ENCODE results near the gene NUDT1. TPM values are rescaled to one million over a fixed set of nuclear protein-coding genes. Genes with fewer than 3 reads are reported as not detected.

NUDT1 gene
- polyA plus RNA-seq, 2 donors, result 24.7 to 41.0 TPM

DNA sequence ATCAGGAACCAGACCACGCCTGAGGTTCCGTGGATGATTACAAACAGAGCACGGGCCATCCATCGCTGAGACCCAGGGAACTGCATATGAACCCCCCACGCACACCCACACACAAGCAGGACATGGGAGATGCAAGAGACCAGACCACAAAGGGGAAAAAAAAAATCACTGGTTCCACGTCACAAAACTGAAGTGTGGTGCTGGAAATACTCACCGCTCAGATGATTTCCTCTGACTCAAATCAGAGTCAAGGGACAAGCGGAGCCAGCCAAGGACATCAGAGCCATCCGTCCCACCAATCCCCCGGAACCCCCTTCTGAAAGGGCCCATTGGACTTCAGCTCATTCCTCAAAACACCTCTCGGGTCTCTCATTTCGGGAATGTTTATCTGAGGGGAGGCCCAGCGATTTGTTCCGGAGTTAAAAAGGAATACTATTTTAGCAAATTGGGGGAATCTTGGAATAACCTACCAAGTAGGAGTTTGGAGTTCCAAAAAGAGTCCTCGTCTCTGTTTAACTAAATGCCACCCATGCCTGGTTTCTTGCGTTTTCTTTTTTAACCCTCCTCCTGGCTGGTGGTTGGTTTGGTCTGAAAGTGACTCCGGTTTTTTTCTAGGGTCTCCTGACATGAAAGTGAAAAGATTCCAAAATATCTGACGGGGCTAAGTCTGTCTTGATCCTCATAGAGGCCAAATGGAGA is 57.3 kb downstream of the NUDT1 start:
- Histone ChIP-seq H3K4me3 (ENCODE audit: low read depth in 1 of 2, low read length in 2 of 2) (no peak overlapping the region), H3K27ac (ENCODE audit: low read depth in 2 of 2, low read length in 1 of 2) (peak overlapping the region; percentile 30 to 36), H3K36me3 (ENCODE audit: control insufficient read depth in 2 of 2, insufficient read depth in 2 of 2, low read length in 1 of 2) (no peaks in the 10 kb centered on the region), H3K4me1 (ENCODE audit: control insufficient read depth in 2 of 2, insufficient read depth in 2 of 2, low read length in 1 of 2) (no peaks in the 10 kb centered on the region), H3K9me3 (ENCODE audit: control insufficient read depth in 2 of 2, insufficient read depth in 1 of 2, low read depth in 1 of 2, low read length in 1 of 2) (no peaks in the 10 kb centered on the region), H3K27me3 (ENCODE audit: control insufficient read depth in 1 of 2, insufficient read depth in 2 of 2, low read length in 2 of 2) (no peaks in the 10 kb centered on the region)
- 73 to 77% methylated on average over 18 of the region's 18 CpGs for WGBS, 2 donors

DNA sequence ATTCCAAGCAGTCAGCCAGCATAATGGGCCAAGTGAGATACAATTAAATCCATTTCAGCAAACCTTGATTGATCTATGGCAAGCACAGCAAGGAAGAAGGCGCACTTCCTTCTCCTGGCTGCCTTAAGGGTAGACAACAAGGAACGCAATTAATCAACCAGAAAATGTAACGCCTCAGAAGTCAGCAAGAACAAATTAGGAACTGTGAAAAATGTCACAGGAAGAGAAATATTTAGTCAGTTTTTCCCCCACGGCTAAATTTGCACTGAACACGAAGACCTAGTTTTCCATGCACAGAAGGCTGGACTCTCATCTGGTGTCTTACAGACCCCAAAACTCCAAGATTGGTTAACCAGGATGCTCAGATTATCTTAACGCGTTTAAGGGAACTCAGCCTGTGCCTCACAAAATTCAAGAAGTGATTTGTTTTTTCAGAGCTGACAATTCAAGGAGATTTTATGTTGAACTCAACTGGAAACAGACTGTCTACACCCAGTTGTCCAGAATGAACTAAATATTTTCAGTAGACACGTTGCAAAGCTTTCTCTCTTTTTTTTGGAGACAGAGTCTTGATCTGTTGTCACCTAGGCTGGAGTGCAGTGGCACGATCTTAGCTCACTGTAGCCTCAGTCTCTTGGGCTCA is 58.0 kb downstream of the NUDT1 start:
- Histone ChIP-seq H3K36me3 (ENCODE audit: control insufficient read depth in 2 of 2, insufficient read depth in 2 of 2, low read length in 1 of 2) (no peaks in the 10 kb centered on the region), H3K27ac (ENCODE audit: low read depth in 2 of 2, low read length in 1 of 2) (peak overlapping the region; percentile 30 to 36), H3K27me3 (ENCODE audit: control insufficient read depth in 1 of 2, insufficient read depth in 2 of 2, low read length in 2 of 2) (no peaks in the 10 kb centered on the region), H3K4me1 (ENCODE audit: control insufficient read depth in 2 of 2, insufficient read depth in 2 of 2, low read length in 1 of 2) (no peaks in the 10 kb centered on the region), H3K9me3 (ENCODE audit: control insufficient read depth in 2 of 2, insufficient read depth in 1 of 2, low read depth in 1 of 2, low read length in 1 of 2) (no peaks in the 10 kb centered on the region), H3K4me3 (ENCODE audit: low read depth in 1 of 2, low read length in 2 of 2) (no peak overlapping the region)
- 44 to 53% methylated on average over 9 of the region's 9 CpGs for WGBS, 2 donors

Other genes starting within 250 kb of the NUDT1 start
- gene MAD1L1, start 9.3 kb upstream of the NUDT1 start, polyA plus RNA-seq, result 10 to 100 TPM; 18.0 to 24.9 TPM
- 10 to 100 TPM; 16.8 to 19.7 TPM for gene MRM2, start within 50 bp of the NUDT1 start, polyA plus RNA-seq
- 10 to 100 TPM; 15.6 to 37.7 TPM for gene SNX8, start 72.2 kb downstream of the NUDT1 start, polyA plus RNA-seq
- 10 to 100 TPM; 54.2 to 85.6 TPM for gene EIF3B, start 112.6 kb downstream of the NUDT1 start, polyA plus RNA-seq
- gene CHST12, start 161.4 kb downstream of the NUDT1 start, polyA plus RNA-seq, result 1 to 10 TPM; 6.3 to 6.8 TPM
- not detected for gene GRIFIN, start 234.2 kb downstream of the NUDT1 start, polyA plus RNA-seq

Data from esophagus (tissue), 2 donors.